SKM-1 (cell line): Measurements from ENCODE around the gene NOD1.

Experiments used
- DNase-seq: peaks from one replicate; lab custom pipeline; 2025; ENCODE audit not compliant: unreplicated experiment; lab: John Stamatoyannopoulos, UW

Gene NOD1

DNA sequence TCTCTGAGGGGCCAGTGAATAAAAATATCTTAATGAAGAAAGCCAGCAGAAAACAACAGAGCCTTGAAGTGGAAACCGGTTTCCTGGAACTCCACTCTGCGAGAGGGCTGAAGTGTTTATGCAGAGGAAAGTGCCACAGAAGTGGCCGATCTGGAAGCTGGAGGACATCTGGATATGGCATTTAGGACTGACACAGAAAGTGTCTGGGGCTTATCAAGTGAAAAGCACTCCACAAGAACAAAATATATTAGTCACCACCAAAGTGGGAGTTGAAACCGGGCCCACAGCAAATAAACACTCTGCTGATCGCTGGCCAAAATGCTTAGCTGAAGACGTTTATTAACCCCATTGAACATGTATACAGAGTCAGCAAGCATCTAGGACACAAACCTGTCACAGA lies 7.8 kb downstream of the NOD1 start:
- no peak for DNase-seq

DNA sequence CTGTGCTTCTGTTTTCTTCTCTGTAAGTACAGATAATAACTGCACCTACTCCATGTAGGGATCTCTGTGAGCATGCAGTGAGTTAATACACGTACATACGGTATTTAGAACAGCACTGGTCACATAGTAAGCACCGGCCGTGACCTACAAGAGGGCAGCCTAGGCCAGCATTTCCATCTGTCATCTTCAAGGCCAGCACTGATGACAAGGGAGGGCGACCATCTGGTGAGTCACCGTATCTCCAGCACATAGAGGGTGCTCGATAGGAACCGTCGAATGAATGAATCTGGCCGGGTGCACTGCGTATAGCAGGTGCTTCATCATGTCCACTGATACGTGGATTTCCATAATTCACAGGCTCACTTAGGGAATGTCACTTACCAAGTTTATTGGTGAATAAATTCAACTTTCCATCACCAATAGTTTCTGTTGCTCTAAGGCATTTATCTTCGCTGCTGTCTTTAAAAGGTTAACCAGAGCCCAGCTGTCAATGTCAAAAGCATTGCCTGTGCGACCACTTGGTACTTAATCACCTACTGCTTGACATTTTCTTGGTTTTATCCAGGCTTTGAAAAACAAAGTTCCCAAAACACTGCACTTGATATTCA lies 8.3 kb downstream of the NOD1 start:
- DNase-seq, result no peak

DNA sequence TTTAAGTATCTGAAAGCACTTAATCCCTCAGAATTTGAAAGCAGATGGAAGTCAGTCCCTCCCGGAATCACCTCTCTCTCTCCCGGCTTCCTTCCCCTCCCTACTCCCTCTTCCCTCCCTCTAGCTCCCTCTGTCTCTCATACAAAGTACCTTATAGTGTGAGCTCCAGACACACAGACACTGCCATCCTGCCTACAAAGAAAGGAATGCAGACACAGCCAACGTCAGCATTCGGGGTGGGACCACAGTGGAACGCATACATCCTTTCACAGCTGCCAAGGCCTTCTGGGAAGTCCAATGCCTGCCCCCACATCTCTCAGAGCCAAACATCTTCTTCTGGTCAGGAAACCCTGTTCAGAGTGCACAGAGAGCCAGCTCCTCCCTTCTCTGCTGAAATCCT lies 9.3 kb downstream of the NOD1 start:
- no peak for DNase-seq

DNA sequence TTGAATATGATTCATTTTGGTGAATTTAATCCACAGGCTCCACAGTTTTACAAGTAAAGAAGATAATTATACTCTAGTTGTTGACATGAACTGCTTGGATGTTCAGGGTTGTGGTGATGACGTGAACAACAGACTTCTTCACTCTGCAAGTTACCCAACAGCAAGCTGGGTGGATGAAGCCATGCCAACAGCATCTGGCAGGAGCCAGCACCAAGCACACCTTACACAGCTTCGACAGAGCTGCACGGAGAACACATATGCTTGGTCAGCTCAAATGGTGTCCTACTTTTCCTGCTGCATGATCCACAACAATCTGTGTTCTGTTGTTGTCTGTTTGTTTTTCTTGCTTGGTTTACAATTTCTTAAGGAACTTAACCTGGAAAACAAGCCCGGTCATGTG lies 9.8 kb downstream of the NOD1 start:
- DNase-seq, result no peak

DNA sequence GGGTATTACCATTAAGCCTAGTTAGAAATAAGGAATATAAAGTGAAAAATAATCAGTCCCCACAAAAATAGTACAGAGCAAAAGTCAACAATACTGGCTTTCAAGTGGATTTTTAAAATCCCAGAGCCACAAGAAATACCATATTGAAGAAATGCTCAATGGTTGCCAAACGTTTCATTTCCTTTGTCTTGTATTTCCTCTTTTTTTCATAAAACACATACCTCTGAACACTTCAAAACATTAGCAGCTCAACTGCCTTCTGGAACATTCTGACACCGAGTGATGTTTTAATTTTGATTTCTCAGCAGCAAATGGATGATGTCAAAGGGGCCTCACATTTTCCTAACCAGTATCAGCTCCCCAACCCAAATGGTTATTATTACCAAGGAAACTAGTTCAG lies 10.5 kb downstream of the NOD1 start:
- peak; percentile 37 for DNase-seq

DNA sequence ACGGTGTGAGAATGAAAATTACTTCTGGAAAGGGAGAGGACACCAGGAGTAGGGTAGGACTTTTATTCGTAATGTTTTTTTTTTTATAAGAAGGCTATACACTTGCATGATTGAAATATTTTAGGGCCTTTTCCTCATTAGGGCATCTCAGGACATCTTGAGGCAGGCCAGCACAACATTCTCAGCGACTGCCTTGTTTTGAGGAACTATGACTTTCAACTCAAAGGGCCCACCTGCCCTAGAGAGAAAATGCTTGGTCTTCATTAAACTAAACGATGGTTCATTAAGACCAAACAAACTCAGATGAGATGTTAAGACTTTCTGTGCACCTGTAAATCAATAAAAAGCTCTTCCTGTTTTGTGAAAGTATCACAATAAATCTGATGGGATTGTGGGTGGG lies 11.3 kb downstream of the NOD1 start:
- DNase-seq, result no peak

DNA sequence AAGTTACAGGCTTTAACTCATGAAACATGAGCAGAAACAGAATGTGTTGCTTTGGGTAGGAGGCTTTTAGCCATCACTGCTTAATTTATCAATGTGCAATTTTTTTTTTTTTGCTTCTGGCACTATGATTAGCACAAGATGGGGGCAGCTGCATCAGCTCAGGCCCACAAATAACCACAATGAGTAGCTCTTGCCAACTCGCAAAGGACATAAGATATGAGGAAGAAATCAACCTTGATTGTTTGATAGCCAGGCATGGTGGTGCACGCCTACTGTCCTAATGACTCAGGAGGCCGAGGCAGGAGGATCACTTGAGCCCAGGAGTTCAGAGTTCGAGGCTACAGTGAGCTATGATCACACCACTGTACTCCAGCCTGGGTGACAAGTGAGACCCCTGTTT lies 12.3 kb downstream of the NOD1 start:
- no peak for DNase-seq

DNA sequence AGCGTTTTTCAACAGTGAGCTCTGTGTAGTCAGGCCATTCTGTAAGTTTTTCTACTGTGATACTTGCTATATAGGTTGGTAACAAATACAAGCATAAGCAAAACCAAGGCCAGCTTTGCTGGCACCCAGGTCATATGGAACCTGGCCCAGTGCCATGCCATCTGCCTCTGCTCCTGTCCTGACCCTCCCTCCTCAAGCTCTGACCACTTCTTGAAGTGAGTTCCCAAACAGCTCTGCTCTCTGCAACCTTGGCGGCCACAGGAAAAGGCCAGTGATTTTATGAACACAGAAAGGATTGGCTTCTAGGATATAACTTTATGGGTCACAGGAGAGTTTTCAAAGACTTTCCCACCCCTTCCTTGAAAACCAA lies 12.8 kb downstream of the NOD1 start:
- no peak for DNase-seq

DNA sequence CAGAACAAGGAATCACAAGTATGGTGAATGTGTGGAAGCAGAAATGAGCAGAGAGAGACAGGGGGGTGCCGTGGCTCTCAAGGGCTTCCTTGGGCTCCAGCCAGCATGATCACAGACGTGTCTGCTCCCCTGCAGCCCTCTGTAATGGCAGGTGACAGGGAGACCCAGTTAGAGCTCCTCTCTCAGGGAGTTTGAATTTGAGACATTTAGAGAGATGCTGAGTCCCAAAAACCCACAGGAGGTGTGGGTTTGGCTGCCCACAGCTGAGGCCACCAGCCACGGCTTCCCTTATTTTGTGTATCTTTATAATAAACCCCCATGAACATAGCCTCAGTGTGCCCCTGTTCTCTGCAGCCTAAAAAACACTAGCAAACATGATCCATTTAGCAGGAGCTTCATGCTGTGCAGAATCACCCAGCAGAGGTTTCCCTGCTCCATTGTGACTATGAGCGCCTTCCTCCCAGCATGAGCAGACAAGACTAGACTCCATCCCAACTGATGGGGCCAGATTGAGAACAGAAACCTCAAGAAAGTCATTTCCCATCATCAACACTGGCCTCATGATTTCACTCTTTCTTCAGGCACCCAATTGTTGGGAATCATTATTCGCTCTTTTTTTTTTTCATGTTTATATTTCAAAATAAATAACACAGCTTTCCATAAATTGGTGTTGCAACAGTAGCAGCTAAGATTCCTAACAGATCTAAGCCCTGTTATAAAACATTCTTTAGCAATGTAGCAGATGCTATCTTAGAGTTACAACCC lies 13.4 kb downstream of the NOD1 start:
- no peak for DNase-seq

DNA sequence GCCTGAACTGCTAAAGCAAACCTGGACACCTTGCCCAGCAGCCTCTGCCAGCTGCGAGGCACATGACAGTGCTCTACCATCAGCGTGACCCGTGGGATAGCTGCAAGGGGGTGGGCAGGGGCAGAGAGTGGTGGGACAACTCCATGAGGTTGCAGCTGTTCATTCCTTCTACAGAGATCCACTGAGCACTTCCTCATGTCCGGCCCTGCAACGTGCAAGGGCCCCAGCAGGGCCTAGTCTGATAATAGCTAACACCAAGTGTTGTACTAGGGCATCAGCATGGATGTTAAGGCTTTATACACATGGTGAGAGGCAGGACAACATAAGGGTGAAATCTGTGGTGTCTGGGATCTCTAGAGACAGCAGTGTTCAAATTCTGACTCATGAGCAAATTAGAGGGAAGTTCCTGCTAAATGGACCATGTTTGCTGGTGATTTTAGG lies 14.3 kb downstream of the NOD1 start:
- peak; percentile 23 for DNase-seq

DNA sequence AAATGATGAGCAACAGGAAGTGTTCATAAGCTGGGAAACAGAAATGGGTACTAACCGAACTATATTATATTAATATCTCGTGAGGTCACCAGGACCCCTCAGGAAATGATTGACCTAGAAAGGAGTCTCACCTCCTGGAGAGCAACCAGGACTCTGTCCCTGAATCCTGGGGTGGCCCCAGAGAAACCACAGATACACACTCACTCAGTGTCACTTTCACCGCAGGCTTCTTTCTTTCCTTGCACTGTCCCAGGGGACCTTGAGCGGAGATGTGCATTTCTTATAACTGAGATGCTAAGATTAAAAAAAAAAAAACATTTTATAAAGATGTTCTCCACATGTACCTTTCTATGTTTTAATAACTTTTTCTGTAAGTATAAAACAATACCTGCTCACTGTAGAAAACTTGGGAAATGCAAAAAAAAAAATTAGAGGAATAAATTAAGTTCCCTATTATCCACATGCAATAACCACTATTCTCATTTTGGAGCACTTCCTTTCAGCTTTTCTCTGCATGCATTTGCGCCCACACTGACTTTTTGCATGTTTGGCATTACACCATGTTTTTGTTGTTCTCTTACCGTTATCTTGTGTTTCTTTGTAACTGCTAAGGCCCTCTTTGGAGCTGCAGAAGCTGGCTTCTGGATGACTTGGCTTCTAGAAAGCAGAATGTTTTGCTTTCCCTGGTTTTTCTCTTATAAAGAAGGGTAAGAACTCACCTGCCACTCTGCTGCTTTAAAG lies 15.0 kb downstream of the NOD1 start:
- no peak for DNase-seq

DNA sequence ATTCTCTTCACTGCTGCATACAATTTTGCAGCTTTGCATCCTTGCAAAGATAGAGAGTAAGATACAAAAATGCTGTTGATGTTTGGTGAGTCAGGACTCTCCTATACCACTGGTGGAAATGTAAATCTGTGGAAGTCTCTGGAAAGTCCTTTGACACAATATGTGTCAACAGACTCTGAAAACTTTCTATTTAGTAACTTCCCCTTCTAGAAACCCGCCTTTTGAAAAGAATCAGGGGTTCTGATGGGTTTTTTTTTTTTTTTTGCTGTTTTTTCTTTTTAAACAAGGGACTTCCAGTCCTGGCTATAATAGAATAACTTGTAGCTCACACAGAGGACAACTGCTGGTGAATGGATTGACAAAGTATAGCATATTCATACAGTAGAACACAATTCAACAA lies 16.4 kb downstream of the NOD1 start:
- no peak for DNase-seq

DNA sequence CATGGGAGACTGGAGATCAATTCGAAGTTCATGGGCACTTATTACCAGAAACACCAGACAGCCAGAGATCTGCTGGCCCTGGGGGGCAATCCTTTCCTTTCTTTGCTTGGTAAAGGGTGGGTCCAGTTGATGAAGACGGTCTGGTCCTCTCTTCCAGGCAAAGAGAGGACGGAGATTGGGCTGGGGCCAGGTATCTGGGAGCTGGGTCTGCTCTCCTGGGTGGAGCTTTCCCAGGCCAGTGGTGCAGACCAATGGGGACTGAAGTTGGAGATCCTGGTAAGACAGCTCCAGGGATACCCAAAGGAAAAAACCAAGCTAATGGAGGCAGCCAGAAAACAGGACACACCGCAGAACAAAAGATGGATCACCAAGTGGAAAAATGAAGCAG lies 18.3 kb downstream of the NOD1 start:
- no peak for DNase-seq

DNA sequence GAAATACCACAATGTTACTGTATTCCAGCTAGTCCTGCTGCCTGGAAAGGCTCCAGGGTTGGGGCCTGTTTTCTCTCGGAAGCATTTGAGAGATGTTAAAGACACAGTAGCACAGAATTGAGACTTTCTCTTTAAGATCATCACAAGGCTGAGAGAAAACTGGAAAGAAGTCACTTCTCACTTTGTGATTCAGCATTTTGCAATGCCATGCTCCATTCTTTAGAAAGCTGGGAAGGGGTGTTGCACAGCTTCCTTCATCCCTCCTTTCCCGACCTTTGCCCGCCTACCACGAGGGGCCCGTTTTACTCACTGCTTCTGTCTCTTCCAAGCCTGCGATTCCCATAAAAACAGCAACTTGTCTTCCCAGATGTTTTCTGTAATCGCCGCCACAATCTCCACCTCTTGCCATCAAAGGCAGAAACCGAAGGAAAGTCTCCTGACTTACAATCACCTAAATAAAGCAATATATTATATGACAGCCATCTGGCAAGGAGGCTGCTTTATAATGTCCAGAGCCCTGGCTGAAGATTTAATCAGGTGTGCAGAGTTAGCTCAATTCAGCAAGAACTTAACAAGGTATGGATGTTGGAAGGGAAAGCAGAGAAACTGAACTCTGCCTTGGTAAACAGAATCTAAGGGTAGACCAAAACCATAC lies 18.9 kb downstream of the NOD1 start:
- no peak for DNase-seq

DNA sequence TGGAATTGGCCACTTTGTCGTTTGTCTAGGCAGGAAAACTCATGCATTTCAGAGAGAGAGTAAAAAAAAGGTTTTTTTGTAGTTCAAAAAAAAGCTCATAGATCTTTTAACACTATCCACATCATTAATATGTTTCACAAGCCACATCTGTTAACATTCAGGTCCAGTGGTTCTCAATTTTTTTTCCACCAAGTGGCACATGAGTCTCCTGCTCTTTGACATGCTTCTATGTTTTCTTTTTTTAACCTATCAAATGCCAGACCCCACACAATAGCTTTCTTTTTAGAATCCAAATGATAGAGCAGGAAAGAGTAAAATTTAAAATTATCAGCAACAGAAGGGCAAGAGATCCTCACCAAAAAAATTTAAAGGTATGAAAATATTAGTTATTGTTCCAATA lies 20.3 kb downstream of the NOD1 start:
- DNase-seq, result no peak

DNA sequence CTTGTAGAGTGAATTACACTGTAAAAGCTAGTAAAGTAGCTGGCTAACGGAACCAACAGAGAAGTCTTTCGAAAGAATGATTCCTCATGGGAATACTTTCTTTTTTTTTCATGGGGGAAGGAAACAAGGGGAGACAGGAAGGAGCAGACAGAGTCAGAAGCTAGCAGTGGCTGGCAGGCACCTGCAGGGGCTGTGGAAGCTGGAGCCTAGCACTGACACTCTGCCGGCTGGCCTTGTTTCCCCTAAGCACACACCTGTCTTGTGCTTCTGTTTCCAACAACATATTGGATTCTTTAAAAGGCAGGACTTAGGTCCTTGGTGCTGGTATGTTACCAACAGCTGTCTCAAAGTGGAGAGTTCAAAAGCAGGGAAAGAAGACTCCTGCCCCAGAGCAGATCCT lies 24.7 kb downstream of the NOD1 start:
- no peak for DNase-seq

DNA sequence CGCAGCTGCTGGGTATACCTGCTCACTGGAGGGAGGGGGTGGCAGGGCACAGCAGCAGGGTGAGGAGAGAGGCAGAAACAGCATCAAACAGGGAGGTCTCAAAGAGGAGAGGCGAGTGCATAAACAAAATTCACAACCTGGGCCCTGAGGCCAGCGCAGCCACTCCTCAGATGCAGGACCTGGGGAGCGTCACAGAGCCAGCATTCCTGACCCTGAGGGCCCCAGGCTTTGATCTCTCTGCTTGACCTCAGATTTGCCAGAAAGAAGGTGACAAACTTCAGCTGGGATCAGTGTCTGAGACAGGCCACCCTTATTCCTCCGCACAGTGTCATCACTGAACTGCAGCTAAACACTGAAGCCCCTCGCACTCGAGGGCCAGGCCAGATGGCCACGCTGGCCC lies 25.6 kb downstream of the NOD1 start:
- no peak for DNase-seq

DNA sequence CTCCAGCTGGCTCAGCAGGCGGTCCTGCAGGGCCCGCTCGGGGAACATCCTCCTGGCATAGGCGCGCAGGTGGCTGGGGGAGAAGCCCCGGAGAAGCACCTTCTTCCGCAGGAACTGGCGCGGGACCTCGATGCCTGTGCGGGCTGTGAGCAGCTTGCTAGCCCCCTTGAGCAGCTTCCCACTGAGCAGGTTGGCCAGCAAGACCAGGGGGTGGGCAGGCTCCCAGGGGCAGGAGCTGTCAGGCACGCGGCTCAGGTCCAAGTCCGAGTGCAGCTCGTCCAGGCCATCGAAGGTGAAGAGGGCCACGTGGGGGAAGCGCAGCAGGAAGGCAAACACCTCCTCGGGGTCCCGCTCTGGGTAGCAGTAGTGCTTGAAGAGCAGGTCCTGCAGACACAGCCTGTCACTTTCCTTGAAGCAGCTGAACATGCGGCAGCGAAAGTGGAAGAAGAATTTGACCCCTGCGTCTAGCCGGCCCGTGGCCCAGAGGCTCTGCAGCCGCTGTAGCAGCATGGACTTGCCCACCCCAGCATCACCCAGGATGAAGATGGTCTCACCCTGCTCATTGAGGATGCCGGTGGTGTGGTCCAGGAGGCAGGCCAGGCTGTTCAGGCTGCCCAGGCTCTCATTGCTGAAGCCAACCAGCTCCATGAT lies 26.2 kb downstream of the NOD1 start:
- no peak for DNase-seq

DNA sequence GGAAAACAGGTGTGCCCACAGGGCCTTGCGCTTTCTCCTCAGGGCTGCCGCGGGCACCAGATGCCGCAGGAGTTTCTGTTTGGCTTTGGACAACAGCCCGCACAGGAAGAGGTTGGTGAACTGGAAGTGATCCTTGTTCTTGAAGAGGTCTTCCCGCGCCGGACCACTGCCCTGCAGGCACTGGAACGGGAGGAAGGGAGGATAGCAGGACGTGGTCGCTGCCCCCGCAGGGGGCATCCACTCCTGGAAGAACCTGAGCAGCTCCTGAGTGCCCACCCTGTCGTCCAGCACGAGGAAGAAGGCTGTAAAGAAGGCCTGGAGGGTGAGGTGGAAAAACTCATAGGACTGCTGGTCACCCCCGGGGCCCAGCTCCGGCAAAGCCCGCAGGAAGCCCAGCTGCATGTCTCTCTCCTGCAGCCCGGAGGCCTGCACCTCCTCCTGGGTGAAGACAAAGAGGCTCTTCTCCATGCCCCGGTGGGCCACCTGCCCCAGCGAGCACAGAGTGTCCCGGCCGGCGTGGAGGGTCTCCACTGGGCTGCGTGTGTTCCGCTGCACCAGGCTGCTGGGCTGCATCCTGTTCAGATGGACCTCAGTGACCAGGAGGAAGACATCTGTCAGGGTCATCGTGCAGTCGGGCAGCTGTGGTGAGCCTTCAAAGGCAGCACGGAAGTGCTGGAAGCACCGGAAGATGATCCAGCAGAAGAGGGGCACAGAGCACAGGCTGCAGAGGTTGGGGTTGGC lies 26.9 kb downstream of the NOD1 start:
- no peak for DNase-seq

DNA sequence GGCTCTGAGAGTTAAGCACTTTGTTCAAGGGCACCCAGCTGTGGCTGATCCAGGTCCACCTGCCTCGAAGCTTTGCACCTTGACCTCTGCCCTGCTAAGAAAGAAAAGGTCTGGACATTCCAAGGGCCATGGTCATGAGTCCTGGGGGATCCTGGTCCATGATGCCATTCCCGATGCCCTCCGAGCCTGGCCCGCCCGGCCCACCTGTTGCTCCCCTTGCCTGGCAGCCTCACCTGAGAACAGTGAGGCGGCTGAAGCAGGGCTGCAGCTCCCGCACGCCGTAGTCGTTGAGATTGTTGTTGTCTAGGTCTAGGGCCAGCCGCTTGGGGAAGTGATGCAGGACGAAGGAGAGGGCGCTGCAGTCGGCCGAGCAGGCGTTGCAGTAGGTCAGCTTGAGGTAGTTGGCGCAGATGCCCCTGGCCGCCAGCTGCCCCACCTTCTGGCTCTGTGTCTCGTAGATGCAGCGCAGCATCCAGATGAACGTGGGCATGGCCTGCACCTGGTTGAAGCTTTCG lies 27.5 kb downstream of the NOD1 start:
- no peak for DNase-seq
